DOHH2 (cell line): ENCODE measurements around the gene SLC7A5.
"Not testable (repeated sequence)": the region's sequence is repeated elsewhere in the genome, so short reads cannot be mapped to it uniquely, and the experiment has no call there.

Experiments
- EZH2phosphoT487 ChIP-seq: fragments of 200-600 bp; sonication (generic); IDR thresholded peaks from 2 replicates; pipeline ENCODE4 v1.6.1; 2017; ENCODE audit warnings: borderline replicate concordance, mild to moderate bottlenecking, antibody characterized with exemption, low read length, moderate library complexity, mixed read lengths
- TF ChIP-seq, protein P1 (sequence below): fragments of 200-600 bp; sonication (generic); IDR thresholded peaks from one replicate; pipeline ENCODE4 v1.5.1; 2014; ENCODE audit warnings: antibody characterized with exemption, mild to moderate bottlenecking, low read depth, low read length; ENCODE audit not compliant: poor library complexity, severe bottlenecking

DNA sequence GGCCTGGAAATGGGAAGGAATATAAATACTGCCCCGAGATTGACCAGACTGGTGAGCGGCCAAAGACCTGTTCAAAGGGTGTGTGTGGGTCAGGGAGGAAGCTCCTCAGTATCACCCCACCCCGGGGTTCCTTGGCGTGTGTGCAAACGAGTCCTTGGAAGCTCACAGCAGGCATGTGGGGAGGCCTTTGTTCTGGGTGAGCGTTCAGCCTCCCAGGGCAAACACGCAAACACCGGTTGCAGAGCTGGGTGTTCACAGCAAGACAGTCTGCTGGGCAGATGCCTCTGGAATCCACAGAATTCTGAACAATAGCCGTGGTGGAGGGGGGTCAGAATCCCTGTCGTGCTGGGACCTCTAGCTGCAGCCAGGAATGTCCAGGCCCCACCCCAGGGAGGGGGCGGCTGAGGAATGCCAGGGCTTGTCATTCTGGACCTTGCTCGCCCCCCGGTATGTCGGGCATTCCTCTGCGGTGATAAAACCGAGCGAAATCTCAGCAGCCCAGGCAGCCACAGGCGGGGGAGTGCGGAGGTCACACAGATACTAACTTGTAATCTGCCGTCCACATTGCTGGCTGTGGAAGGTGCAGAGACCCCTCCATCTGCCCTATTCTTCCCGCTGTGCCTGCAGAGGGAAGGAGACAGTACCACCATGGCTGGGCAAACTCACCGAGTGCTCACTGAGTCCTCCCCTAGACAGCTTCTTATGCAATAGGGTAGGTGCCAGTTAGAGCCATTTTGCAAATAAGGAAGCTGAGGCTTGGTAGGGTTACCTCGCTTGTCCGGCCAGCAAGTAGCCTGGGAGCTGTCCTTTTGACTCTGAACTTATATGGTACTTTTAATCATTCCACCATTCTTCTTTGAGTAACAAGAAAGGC, 1.3 kb upstream of the SLC7A5 start:
- TF ChIP-seq, protein P1, sequence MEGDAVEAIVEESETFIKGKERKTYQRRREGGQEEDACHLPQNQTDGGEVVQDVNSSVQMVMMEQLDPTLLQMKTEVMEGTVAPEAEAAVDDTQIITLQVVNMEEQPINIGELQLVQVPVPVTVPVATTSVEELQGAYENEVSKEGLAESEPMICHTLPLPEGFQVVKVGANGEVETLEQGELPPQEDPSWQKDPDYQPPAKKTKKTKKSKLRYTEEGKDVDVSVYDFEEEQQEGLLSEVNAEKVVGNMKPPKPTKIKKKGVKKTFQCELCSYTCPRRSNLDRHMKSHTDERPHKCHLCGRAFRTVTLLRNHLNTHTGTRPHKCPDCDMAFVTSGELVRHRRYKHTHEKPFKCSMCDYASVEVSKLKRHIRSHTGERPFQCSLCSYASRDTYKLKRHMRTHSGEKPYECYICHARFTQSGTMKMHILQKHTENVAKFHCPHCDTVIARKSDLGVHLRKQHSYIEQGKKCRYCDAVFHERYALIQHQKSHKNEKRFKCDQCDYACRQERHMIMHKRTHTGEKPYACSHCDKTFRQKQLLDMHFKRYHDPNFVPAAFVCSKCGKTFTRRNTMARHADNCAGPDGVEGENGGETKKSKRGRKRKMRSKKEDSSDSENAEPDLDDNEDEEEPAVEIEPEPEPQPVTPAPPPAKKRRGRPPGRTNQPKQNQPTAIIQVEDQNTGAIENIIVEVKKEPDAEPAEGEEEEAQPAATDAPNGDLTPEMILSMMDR = not testable (repeated sequence)
- not testable (repeated sequence) for TF ChIP-seq EZH2phosphoT487
